ENCODE results near the gene LAMA5.

DNA sequence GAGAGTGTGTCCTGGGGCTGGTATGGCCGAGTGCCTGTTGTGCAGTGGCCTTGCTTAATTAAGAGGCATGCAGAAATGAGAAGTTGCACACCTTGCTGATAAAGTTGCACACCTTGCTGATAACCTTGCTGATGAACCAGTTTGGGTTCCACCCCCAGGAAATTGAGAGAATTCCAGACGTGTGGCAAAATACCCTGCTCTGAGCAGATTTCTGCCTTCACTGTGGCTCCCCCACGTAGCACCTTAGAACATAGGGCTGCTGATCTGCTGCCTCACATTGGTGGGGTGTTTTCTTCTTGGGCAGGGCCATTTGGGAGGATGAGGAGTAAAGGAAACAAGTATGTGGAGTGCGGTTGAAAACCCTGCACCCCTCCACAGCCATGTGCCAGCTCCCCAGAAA is 86.8 kb downstream of the LAMA5 start:
- TF ChIP-seq CTCF (conservative IDR thresholded peaks at IDR 0.05 in 1 of 2, IDR thresholded peaks at IDR 0.05 in 1 of 2; ENCODE audit: extremely low read depth in 1 of 2, insufficient read depth in 1 of 2, low read depth in 1 of 2, low read length in 2 of 2) (no peak), EZH2 (IDR thresholded peaks at IDR 0.05; ENCODE audit: borderline replicate concordance, low read length) (no peak)

All from mammary epithelial cell (primary cell).